Subcutaneous abdominal adipose tissue (tissue), 5 donors: Measurements from ENCODE around the gene SH2D6.

ENCODE experiments used
- H3K27ac ChIP-seq: one replicate; pipeline ENCODE4 v1.7.0; 2013; ENCODE audit warnings: low read depth, mild to moderate bottlenecking, inconsistent platforms, low read length, moderate library complexity
- H3K27me3 ChIP-seq, 5 donors: one replicate each; pipeline ENCODE4 v1.7.0; 2013; ENCODE audit warnings: low read length in 5 of 5, inconsistent platforms in 1 of 5; ENCODE audit not compliant: control insufficient read depth in 5 of 5, insufficient read depth in 4 of 5
- H3K36me3 ChIP-seq, 5 donors: one replicate each; pipeline ENCODE4 v1.7.0; 2013; ENCODE audit warnings: low read length in 5 of 5; ENCODE audit not compliant: control insufficient read depth in 5 of 5, insufficient read depth in 5 of 5
- H3K4me1 ChIP-seq, 5 donors: one replicate each; pipeline ENCODE4 v1.7.0; 2013; ENCODE audit warnings: low read length in 5 of 5, mild to moderate bottlenecking in 3 of 5, moderate library complexity in 1 of 5; ENCODE audit not compliant: control insufficient read depth in 5 of 5, insufficient read depth in 5 of 5
- H3K4me3 ChIP-seq, 5 donors: one replicate each; pipeline ENCODE4 v1.7.0; 2013; ENCODE audit warnings: low read length in 5 of 5, low read depth in 1 of 5
- H3K9ac ChIP-seq, 5 donors: one replicate each; pipeline ENCODE4 v1.7.0; 2013; ENCODE audit warnings: low read length in 5 of 5, mild to moderate bottlenecking in 4 of 5, moderate library complexity in 3 of 5
- H3K9me3 ChIP-seq, 5 donors: one replicate each; pipeline ENCODE4 v1.7.0; 2013; ENCODE audit warnings: low read length in 5 of 5; ENCODE audit not compliant: control insufficient read depth in 5 of 5
- donor health status: healthy.
- donor health status: healthy.
- donor health status: healthy.
- donor health status: healthy.
- donor health status: healthy.

SH2D6 gene

GRCh38 chr2:85396531-85397470 lies 21.7 kb upstream of the SH2D6 start:
- Histone ChIP-seq H3K36me3 (peaks cover 0 to 43% (median 23%) of the 10 kb centered on the region in 5 donors), H3K9me3 (no peaks in the 10 kb centered on the region), H3K4me1 (peaks cover 0 to 68% (median 41%) of the 10 kb centered on the region in 5 donors), H3K27ac (peak overlapping the region; percentile 37), H3K27me3 (no peaks in the 10 kb centered on the region), H3K9ac (peak overlapping the region in 2 of 5 donors; percentile 27 to 42), H3K4me3 (no peak overlapping the region)

GRCh38 chr2:85397925-85398331 lies 20.6 kb upstream of the SH2D6 start:
- H3K4me1 ChIP-seq = peaks cover 0 to 62% (median 35%) of the 10 kb centered on the region in 5 donors
- H3K4me3 ChIP-seq = no peak overlapping the region
- no peak overlapping the region for H3K9ac ChIP-seq
- no peaks in the 10 kb centered on the region for H3K9me3 ChIP-seq
- H3K27me3 ChIP-seq = no peaks in the 10 kb centered on the region
- H3K36me3 ChIP-seq = peaks cover 0 to 36% (median 18%) of the 10 kb centered on the region in 5 donors
- H3K27ac ChIP-seq = no peak overlapping the region

GRCh38 chr2:85398426-85399182 lies 19.9 kb upstream of the SH2D6 start:
- peaks cover 0 to 36% (median 18%) of the 10 kb centered on the region in 5 donors for H3K36me3 ChIP-seq
- H3K4me1 ChIP-seq = peaks cover 0 to 56% (median 35%) of the 10 kb centered on the region in 5 donors
- no peak overlapping the region for H3K4me3 ChIP-seq
- H3K9me3 ChIP-seq = no peaks in the 10 kb centered on the region
- H3K27ac ChIP-seq = no peak overlapping the region
- H3K9ac ChIP-seq = no peak overlapping the region
- no peaks in the 10 kb centered on the region for H3K27me3 ChIP-seq

- Histone ChIP-seq H3K27ac (no peak overlapping the region), H3K4me3 (no peak overlapping the region), H3K4me1 (peaks cover 0 to 50% (median 30%) of the 10 kb centered on the region in 5 donors), H3K36me3 (peaks cover 0 to 33% (median 18%) of the 10 kb centered on the region in 5 donors), H3K9ac (no peak overlapping the region), H3K27me3 (no peaks in the 10 kb centered on the region), H3K9me3 (no peaks in the 10 kb centered on the region)
Measured at GRCh38 chr2:85399183-85399455, 19.4 kb upstream of the SH2D6 start.

- Histone ChIP-seq H3K36me3 (peaks cover 0 to 28% (median 16%) of the 10 kb centered on the region in 5 donors), H3K27me3 (no peaks in the 10 kb centered on the region), H3K27ac (no peak overlapping the region), H3K4me3 (no peak overlapping the region), H3K9ac (no peak overlapping the region), H3K9me3 (no peaks in the 10 kb centered on the region), H3K4me1 (peaks cover 0 to 44% (median 22%) of the 10 kb centered on the region in 5 donors)
Measured at GRCh38 chr2:85400023-85400422, 18.5 kb upstream of the SH2D6 start.

- Histone ChIP-seq H3K36me3 (peaks cover 0 to 23% (median 11%) of the 10 kb centered on the region in 5 donors), H3K4me1 (peaks cover 4 to 44% (median 26%) of the 10 kb centered on the region in 5 donors), H3K27me3 (no peaks in the 10 kb centered on the region), H3K27ac (no peak overlapping the region), H3K9me3 (no peaks in the 10 kb centered on the region), H3K9ac (no peak overlapping the region), H3K4me3 (no peak overlapping the region)
Measured at GRCh38 chr2:85400541-85401463, 17.7 kb upstream of the SH2D6 start.

GRCh38 chr2:85401464-85401805 lies 17.1 kb upstream of the SH2D6 start:
- no peaks in the 10 kb centered on the region for H3K9me3 ChIP-seq
- H3K9ac ChIP-seq = no peak overlapping the region
- peaks cover 4 to 41% (median 25%) of the 10 kb centered on the region in 5 donors for H3K4me1 ChIP-seq
- H3K27ac ChIP-seq = no peak overlapping the region
- H3K27me3 ChIP-seq = no peaks in the 10 kb centered on the region
- peaks cover 0 to 23% (median 11%) of the 10 kb centered on the region in 5 donors for H3K36me3 ChIP-seq
- H3K4me3 ChIP-seq = no peak overlapping the region

- H3K27ac ChIP-seq = no peak overlapping the region
- no peak overlapping the region for H3K4me3 ChIP-seq
- H3K36me3 ChIP-seq = peaks cover 0 to 23% (median 11%) of the 10 kb centered on the region in 5 donors
- H3K4me1 ChIP-seq = peaks cover 4 to 37% (median 24%) of the 10 kb centered on the region in 5 donors
- H3K27me3 ChIP-seq = no peaks in the 10 kb centered on the region
- H3K9me3 ChIP-seq = no peaks in the 10 kb centered on the region
- H3K9ac ChIP-seq = no peak overlapping the region
Measured at GRCh38 chr2:85401844-85402243, 16.7 kb upstream of the SH2D6 start.

GRCh38 chr2:85405201-85406059 lies 13.1 kb upstream of the SH2D6 start:
- Histone ChIP-seq H3K9ac (peak overlapping the region in 1 of 5 donors; percentile 17), H3K36me3 (peaks cover 0 to 7% (median 0%) of the 10 kb centered on the region in 5 donors), H3K4me3 (peak overlapping the region in 2 of 5 donors; percentile 12 to 15), H3K27ac (peak overlapping the region; percentile 72), H3K27me3 (no peaks in the 10 kb centered on the region), H3K4me1 (peaks cover 9 to 56% (median 43%) of the 10 kb centered on the region in 5 donors), H3K9me3 (no peaks in the 10 kb centered on the region)
